HK-2 (cell line): ENCODE measurements around the gene C19orf67.
A peak's percentile ranks its signal among the peaks of the same experiment; 100 is the strongest.

Source experiments
- DNase-seq: peaks from one replicate; pipeline ENCODE4 v3.0.0-alpha.2; 2018; ENCODE audit not compliant: unreplicated experiment

The C19orf67 gene

GRCh38 chr19:14085309-14085995, at the start of gene C19orf67:
Gene C19orf67 (minus strand): TSS chr19:14085783. CDS start chr19:14085627, 156 bp downstream.
- DNase-seq, result no peak

GRCh38 chr19:14135355-14135754, 49.8 kb upstream of the C19orf67 start:
- no peak for DNase-seq

DNA sequence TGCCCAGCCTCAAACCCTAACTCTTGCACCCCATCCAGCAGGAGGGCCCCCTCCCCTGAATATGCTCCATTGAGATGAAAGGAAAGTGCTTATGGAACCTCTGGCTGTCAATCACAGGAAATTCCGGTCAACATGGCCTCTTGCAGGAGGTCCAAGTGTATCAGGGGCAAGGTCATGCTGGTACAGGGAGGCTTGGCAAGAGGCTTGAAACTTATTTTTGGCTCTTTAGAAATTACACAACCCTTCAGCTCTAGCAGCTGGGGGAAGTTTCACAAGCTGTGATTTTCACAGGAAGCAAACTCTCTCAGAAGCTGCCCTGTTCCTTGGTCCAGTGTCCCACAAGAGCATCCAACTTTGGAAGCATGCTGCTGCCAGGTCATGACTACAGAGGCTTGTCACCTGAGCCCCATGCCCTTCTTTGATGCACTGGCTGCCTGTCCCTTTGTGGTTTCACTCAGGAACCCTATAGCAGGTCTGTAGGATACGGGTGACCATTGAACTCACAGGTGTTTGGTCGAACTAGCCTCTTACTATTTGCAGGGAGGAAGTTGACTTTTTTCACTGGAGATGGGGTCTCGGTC, 42.4 kb upstream of the C19orf67 start:
- DNase-seq, result no peak

- no peak for DNase-seq
Measured at GRCh38 chr19:14127176-14127575, 41.6 kb upstream of the C19orf67 start.

DNA sequence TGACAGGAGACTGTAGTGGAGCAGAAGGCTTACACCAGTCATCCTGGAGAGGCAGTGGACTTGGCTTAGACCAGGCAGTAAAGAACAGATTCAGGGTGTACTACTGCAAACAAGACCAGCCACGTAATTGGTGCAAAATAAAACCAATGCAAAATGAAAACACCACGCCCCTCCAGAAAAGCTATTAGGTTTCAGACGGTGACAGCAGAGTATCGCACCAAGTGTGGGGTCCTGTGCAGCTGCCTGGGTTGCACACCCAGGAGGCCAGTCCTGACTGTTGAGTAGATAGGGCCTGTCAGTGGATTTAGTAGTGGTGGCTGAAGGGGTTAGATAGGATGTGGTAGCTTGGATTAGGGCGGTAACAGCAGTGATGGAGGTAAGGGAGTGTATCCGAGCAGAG, 37.3 kb upstream of the C19orf67 start:
- no peak for DNase-seq

- DNase-seq, result no peak
Measured at GRCh38 chr19:14120497-14120780, 34.9 kb upstream of the C19orf67 start.

GRCh38 chr19:14119644-14120496, 34.3 kb upstream of the C19orf67 start:
- DNase-seq, result no peak

GRCh38 chr19:14119146-14119545, 33.6 kb upstream of the C19orf67 start:
- DNase-seq, result no peak

GRCh38 chr19:14118165-14119051, 32.8 kb upstream of the C19orf67 start:
- DNase-seq, result peak; percentile 71

DNA sequence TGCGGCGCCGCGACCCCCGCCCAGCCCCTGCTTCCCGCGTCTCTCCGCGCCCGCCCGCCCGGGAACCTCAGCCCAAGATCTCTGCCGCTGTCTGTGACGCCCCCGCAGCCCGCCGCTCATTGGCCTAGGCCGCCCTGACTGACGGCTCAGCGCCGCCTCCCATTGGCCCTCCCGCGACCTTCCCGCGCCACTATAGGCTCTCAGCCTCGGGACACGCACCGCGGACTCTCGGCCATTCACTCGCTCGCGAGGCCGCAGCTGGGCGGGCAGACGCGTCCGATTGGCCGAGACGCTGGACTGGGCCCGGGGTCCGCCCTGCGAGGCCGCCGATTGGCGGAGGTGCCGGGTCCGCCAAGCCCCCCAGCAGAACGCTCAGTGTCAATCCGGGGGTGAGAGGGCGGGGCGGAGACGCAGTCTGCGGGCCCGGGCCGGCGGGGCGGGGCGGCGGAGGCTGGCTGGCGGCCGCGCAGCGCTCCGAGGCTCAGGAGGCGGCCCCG, 32.1 kb upstream of the C19orf67 start, which contains the start of gene PRKACA:
Gene PRKACA (minus strand): TSS at position 95 of the 497 bp plus-strand sequence. CDS start 215 bp downstream, outside the sequence.
- peak; percentile 99 for DNase-seq

DNA sequence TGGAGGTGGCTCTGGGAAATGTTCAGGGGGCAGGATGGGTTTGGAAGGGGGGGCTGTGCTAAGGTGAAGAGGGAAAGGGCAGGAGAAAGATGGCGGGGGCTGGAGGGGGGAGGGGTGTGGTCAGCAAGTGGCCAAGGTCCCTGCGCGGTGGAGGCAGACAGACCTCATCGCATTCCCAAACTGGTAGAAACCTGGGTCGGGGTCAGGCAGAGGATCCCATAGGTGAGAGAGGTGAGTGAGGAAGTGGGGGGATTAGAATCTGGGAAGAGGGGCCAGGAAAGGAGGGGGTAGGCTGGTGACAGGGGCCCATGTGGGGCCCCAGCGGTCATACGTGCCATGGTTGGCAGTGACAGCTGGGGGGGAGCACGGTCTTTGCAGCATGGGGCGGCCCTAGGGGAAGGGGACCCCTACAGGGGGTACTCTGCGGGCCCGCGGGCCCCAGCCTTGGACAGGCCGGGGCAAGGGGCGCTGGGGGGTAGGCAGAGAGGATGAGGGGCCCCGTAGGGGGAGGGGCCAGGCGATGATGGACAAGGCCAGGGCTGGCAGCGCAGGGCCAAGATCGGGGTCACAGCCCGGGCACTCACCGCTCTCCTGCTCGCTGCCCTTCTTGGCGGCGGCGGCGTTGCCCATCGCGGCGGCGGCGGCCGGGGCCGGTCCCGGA, 31.5 kb upstream of the C19orf67 start:
- DNase-seq, result no peak

DNA sequence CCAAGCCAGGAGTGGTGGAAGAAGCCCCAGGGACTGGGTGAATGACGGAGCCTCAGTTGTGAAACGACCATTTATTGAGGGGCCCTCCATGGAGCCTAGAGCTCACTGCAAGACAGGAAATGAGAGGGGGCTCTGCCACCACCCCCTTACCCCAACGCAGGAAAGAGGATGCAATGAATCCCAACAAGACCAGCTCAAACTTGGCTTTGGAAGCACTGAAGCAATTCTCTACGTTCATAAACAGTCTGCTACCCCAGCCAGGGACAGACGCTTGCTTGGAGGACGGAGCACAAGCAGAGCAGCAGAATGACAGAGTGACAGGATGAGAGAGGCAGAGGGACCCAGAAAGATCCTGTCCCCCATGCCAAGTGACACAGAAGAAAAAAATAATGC, 30.9 kb upstream of the C19orf67 start:
- no peak for DNase-seq

DNA sequence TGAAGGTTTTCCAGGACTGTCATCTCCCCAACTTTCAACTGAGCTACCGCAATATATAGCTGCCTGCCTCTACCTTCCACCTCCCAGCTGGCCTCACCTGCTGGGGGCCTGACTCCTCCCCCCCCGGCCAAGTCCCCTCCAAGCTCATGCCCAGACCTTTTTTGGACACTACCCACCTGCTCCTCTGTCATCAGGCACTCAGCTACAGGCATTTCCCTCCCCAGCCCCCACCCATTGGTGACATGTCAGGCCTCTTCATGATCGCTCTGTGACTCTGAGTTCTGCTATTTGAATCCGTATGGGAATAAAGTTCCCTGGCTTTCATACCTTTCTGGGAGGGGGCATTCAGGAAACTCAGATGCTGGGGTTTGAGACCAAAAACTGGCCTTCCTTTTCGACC, 30.2 kb upstream of the C19orf67 start:
- DNase-seq, result no peak

DNA sequence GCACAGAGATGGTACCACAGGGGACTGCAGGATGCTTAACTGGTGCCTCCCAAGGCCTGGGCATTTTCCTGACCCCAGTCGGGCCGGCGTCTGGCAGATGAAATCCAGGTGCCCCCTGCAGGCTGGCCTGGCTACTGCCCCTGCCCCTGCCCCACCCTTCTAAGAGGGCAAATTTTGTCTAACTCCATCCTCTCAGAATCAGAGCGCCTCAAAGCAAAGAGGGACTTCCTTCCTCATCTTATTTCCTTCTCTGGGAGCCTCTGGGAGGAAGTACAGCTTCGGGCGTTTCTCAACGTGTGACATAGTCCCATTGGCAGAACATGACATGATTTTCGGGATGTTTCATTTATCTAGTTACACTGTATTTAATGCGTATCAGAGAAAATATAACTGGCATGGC, 29.3 kb upstream of the C19orf67 start:
- peak; percentile 37 for DNase-seq

DNA sequence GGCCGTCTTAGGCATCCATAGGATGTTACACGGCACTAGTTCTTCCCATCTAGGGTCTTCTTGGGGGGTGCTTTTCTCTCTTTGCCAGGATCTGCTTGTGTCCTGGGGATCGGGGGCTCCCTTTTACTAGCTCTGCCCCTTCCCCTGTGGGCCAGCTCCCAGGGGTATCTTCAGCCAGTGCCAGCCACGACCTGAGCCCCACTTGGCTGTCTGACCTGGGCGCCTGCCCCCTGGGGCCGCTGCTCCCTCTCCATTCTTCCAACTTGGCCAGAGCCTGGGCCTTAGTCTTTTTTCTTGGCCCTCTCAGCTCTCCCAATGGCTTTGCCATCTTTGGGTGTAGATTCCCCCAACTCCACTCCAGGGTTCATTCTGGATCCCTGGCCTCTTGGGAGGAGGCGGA, 28.9 kb upstream of the C19orf67 start:
- DNase-seq, result no peak

DNA sequence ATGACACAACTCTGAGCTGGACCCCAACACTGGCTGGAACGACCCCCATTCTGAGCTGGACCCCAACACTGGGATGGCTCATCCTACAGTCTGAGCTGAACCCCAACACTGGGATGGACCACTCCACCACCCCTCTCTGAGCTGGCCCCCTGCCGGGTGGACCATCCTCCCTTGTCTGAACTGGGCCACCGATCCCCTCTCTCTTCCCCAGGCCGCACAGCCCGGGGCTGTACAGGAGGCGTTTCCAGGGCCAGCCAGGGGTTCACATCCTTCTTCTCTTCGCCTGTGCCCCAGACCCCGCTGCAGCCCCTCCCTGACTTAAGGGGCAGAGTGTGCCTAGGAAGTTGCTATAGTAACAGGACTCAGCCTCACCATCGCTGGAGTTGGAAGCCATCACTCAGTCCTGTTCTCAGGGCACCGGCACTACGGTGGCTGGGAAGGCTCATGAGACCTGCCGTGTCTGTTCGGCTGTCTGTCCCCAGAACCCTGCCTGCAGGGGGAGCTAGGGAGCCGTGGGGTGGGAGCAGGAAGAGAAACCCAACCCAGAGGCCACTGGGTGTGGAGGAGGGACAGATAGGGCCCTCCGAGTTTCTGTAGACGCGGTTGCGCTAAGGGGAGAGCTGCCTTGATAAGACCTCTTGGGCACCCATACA, 28.3 kb upstream of the C19orf67 start:
- peak; percentile 21 for DNase-seq

- no peak for DNase-seq
Measured at GRCh38 chr19:14112809-14113385, 27.3 kb upstream of the C19orf67 start.

GRCh38 chr19:14112051-14112808, 26.6 kb upstream of the C19orf67 start:
- DNase-seq, result no peak

DNA sequence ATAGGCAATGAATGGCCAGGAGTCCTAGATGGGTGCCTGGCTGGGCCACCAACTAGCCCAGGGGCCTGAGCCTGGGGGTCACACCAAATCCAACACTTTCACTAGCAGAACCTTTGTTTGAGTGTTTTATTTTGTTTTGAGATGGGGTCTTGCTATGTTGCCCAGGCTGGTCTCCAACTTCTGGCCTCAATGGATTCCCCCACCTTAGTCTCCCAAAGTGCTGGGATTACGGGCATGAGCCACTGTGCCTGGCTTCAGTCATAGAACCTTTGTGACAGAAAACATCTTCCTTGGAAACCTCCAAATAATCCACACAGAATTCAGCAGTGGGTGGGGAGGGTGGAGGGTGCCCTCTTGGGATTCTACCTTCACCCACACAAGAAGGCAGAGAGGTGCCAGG, 25.9 kb upstream of the C19orf67 start:
- no peak for DNase-seq

GRCh38 chr19:14110650-14111049, 25.1 kb upstream of the C19orf67 start:
- DNase-seq, result no peak
